Choroid plexus epithelial cell (primary cell): ENCODE results near the gene GIMAP5.

ENCODE experiments used
- DNase-seq: peaks from one replicate; pipeline ENCODE4 v3.0.0-alpha.2; 2010; ENCODE audit warnings: low read depth
- H3K4me3 ChIP-seq: 2 replicates; pipeline ENCODE4 v1.5.1; 2011; ENCODE audit warnings: low read depth, mild to moderate bottlenecking, control low read depth, low read length, moderate library complexity
- CTCF ChIP-seq: conservative IDR thresholded peaks from 2 replicates; pipeline ENCODE4 v1.5.1; 2011; ENCODE audit warnings: low read depth, mild to moderate bottlenecking, control low read depth, inconsistent platforms, low read length, moderate library complexity

The GIMAP5 gene

GRCh38 chr7:150788474-150789269 lies 51.5 kb downstream of the GIMAP5 start:
- DNase-seq, result no peak
- no peak overlapping the region for H3K4me3 ChIP-seq
- TF ChIP-seq CTCF, result no peak

DNA sequence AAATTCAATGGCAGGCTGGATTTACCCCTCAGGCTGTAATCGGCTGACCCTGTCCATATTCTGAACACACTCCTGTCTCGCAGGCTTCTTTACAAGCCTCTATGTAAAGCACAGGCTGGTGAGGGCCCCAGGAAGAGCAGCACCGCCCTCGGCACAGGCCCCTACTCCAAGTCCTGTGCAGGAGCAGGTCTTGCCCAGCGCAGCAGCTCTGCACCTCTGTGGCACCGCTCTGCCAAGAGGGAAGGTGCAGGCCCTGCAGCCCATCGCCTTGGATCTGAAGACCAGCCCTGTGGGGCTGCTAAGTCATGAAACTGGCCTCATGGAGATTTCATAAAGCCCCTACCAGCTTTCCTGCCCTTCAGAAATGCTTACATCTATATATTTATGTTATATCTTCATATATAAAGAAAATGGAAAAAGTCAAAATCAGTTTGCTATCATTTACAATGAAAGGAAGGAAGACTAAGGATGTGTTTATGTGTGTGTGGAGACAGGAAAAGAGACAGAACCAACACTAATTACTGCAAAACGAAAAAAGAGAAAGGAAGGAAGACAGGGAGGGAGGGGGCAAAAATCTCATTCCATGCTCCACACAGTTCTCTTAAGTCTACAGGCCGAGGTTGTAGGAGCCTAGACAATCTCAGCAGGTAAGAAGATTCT lies 53.3 kb downstream of the GIMAP5 start:
- no peak for DNase-seq
- H3K4me3 ChIP-seq, result no peak overlapping the region
- TF ChIP-seq CTCF, result no peak

GRCh38 chr7:150791304-150791703 lies 54.1 kb downstream of the GIMAP5 start:
- H3K4me3 ChIP-seq, result no peak overlapping the region
- no peak for DNase-seq
- no peak for TF ChIP-seq CTCF

GRCh38 chr7:150791746-150792452 lies 54.7 kb downstream of the GIMAP5 start:
- H3K4me3 ChIP-seq, result no peak overlapping the region
- TF ChIP-seq CTCF, result no peak
- no peak for DNase-seq
